GM18951 (cell line): ENCODE results near the gene TEF.

Source experiments
- POLR2A ChIP-seq: IDR thresholded peaks from 4 replicates; pipeline ENCODE4 v1.6.1; 2011; ENCODE audit warnings: mild to moderate bottlenecking; ENCODE audit not compliant: insufficient read length, insufficient read depth; ENCODE audit errors: extremely low read depth
- in situ Hi-C: fragments of 300-500 bp; cut with MboI; formaldehyde crosslinking; loops from one replicate; pipeline ENCODE4 v1.12.0; 2022; ENCODE audit warnings: low sequenced_read_pairs, mixed read lengths, inconsistent platforms; ENCODE audit not compliant: unreplicated experiment

Gene TEF

GRCh38 chr22:41377846-41378245, 3.9 kb upstream of the TEF start:
- in situ Hi-C loops = no loop called here
- no peak for TF ChIP-seq POLR2A

- in situ Hi-C loops = no loop called here
- peak; percentile 61 for TF ChIP-seq POLR2A
Observed at GRCh38 chr22:41380993-41381328, 781 bp upstream of the TEF start.

GRCh38 chr22:41382098-41382578, 396 bp downstream of the TEF start:
- in situ Hi-C loops = no loop called here
- no peak for TF ChIP-seq POLR2A

- in situ Hi-C loops = no loop called here
- TF ChIP-seq POLR2A = no peak
Observed at GRCh38 chr22:41382610-41383009, 868 bp downstream of the TEF start.

- no peak for TF ChIP-seq POLR2A
- in situ Hi-C loops = no loop called here
Observed at GRCh38 chr22:41383085-41383484, 1.3 kb downstream of the TEF start.

DNA sequence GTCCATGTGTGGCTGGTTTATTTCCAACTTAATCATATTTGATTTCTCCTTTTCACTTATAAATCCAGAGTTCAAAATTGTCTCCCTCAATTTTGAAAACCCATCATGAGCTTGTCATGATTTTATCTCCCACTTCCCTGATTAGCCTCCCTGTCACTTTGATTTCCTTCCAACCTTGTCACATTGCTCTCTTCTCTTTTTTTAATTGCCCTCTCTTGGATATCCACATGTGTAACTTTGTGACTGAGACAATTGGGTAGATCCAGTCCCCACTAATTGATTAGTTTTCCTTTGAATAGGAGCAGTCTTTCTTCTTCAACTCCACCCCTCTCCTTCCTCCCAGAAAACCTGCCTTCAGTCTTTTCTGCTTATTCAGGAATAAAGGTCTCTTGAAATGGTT, 2.4 kb downstream of the TEF start:
- TF ChIP-seq POLR2A = no peak
- in situ Hi-C loops = no loop called here

DNA sequence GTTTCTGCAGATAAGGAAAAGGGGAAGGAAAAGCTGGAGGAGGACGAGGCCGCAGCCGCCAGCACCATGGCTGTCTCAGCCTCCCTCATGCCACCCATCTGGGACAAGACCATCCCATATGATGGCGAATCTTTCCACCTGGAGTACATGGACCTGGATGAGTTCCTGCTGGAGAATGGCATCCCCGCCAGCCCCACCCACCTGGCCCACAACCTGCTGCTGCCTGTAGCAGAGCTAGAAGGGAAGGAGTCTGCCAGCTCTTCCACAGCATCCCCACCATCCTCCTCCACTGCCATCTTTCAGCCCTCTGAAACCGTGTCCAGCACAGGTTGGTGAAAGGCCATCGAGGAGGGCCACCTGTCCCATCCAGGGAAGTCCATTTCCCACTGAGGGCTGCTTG, 5.6 kb downstream of the TEF start:
- in situ Hi-C loops = no loop called here
- TF ChIP-seq POLR2A = no peak

DNA sequence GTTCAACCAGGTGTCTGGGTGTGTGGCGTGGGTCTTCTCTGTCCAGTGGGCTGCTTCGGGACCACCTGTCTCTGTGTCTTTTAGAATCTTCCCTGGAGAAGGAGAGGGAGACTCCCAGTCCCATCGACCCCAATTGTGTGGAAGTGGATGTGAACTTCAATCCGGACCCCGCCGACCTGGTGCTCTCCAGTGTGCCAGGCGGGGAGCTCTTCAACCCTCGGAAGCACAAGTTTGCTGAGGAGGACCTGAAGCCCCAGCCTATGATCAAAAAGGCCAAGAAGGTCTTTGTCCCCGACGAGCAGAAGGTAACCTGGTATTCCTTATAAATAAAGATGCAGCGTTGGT, 12.2 kb downstream of the TEF start:
- no peak for TF ChIP-seq POLR2A
- in situ Hi-C loops = no loop called here

DNA sequence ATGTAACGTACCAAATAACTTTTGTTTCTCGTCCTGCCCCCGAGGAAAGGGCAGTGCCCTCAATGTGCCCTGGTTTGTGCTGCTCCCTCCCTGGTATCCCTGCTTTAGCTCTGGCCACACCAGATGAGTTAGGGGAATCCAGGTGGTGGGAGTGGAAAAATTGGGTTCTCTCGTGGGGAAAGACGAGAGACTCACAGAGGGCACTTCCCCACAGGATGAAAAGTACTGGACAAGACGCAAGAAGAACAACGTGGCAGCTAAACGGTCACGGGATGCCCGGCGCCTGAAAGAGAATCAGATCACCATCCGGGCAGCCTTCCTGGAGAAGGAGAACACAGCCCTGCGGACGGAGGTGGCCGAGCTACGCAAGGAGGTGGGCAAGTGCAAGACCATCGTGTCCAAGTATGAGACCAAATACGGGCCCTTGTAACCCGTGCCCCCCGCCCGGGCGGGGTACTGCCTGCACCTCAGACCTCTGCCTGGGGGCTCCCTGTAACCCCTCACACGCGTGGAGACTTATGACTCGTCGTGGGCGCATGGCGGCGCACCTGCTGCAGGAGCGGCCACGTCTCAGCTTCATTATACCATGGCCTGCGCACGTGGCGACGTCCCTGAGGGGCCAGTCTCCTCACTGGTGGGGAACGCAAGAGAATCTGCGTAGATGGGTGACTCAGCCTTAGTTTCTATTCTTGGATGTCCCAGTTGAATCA, 13.9 kb downstream of the TEF start:
- no peak for TF ChIP-seq POLR2A
- in situ Hi-C loops = no loop called here

GRCh38 chr22:41397143-41397811, 15.5 kb downstream of the TEF start:
- TF ChIP-seq POLR2A = no peak
- in situ Hi-C loops = no loop called here

DNA sequence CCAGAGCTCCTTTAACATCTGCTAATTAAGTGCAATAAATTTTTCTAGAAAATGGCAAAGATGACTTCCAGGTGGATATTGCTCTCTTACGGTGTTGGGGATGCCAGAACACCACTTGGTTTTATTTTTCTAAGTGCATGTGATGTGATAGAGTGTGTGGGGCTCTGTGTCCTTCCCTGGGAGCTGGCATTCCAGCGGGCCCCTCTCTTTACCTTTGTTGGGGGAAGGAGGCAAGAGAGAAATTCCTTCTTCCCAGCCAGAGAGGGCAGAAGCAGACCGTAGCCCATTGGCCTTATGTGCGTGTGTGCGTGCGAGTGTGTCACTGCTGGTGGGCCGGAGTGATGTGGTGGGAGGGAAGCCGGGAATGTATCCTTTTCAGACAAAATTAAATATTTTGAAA, 17.2 kb downstream of the TEF start:
- no peak for TF ChIP-seq POLR2A
- in situ Hi-C loops = no loop called here

- in situ Hi-C loops = loop anchor here (5.0 kb wide), 1 partner anchor 130 kb away; no protein-coding TSS in a partner anchor
- no peak for TF ChIP-seq POLR2A
Observed at GRCh38 chr22:41401781-41402648, 20.3 kb downstream of the TEF start.

GRCh38 chr22:41402851-41403250, 21.1 kb downstream of the TEF start:
- in situ Hi-C loops = loop anchor here (5.0 kb wide), 1 partner anchor 129 kb away; no protein-coding TSS in a partner anchor
